G401.6 (cell line): Measurements from ENCODE around the gene TPCN2.
"Not testable (repeated sequence)": the region's sequence is repeated elsewhere in the genome, so short reads cannot be mapped to it uniquely, and the experiment has no call there.

Experiments
- FAIRE-seq: peaks from 2 replicates; lab custom pipeline; 2012; peaks lifted over from hg19 to GRCh38; lab: Jason Lieb, UNC

The TPCN2 gene

DNA sequence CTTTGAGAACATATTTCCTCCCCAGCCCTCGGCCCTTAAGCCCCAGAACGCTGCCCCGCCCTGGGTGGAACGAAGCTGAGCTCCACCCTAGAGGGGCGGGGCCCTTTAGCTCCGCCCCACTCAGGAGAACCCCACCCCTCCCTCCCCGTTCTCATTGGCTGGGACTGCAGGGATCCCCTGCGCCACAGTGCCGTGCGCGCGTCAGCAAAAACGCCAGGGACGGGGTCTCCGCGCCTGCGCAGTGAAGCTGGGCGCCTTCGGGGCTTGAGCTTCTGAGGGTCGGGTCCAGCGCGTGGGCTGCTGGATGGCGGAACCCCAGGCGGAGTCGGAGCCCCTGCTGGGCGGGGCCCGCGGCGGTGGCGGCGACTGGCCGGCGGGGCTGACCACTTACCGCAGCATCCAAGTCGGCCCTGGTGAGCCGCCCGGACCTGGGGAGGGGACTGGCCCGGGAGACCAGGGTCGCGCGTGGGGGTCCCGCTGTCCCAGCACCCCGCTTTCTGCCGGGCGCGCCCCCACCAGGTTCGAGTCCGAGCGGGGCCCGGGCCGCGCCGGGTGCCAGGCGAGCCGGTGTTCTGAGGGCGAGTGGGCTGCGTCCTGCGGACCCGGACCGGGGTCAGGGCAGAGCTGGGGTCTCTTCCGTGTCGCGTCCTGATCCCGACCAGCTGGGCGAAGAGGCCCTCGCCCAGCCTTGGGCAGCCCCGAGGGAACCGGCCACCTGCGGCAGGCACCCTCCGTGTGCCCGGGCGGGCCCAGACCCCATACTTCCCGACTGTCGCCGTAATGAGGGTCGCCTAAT, at the start of gene TPCN2:
TPCN2 (plus strand) TSS at position 239 of the 796 bp plus-strand sequence; CDS start at position 305, 66 bp downstream.
- FAIRE-seq: peak; percentile 63

DNA sequence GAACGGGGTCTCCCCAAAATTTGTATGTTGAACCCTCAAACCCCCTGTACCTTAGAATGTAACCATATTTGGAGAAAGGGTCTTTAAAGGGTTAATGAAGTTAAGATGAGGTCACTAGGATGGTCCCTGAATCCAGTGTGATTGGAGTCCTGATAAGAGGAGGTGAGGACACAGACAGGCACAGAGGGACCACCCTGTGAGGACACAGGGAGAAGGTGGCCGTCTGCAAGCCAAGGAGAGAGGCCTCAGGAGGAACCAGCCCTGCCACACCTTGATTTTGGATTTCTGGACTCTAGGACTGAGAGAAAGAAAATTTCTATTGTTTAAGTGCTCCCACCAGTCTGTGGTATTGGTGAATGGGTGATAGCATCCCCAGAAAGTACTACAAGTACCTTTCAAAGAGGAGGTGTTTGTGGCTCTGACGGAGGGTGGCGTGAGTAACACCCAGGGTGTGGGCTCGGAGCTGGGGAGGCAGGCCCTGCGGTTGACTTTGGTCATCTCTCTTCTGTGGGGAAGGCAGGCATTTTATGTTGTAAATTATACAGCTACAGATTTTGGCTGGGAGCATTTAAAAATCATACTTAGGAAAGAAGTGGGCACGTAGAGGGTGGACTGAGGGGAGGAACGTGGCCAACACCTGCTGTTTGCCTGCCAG, 49.5 kb upstream of the TPCN2 start:
- no peak for FAIRE-seq

DNA sequence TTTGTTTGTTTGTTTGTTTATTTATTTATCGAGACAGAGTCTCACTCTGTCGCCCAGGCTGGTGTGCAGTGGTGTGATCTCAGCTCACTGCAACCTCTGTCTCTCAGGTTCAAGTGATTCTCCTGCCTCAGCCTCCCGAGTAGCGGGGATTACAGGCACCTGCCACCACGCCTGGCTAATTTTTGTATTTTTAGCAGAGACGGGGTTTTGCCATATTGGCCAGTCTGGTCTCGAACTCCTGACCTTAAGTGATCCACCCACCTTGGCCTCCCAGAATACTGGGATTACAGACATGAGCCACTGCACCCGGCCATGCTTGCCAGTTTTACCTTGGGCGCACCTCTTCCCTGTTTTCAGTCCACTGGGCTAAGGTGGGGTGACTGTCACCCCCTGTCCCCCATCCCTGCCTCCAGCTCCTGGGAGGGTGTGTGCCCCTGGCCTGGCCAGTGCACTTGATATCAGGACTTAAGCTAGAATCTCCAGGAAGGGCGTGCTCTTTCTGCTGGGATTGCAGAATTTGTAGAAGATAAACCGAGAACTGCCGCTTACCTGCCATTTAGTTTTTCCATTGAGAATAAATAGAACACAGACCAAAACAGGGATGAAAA, 48.9 kb upstream of the TPCN2 start:
- FAIRE-seq: not testable (repeated sequence)

DNA sequence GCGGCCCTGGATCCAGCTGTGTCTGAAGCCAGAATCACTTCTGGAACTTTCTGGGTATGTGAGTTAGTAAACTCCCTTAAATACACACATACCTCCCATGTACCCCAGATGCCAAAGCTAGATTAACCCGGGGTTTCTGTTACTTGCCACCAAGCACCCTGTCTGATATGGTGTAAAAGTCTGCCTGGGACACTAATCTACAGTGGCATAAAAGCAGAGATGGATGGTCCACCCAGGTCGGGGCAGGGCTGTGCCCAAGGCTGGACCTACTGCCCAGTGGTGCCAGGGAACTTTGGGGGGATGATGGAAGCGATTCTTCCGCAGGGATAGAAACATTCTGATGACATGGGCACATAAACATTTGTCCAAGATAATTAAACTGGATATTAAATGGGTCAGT, 48.3 kb upstream of the TPCN2 start:
- no peak for FAIRE-seq

DNA sequence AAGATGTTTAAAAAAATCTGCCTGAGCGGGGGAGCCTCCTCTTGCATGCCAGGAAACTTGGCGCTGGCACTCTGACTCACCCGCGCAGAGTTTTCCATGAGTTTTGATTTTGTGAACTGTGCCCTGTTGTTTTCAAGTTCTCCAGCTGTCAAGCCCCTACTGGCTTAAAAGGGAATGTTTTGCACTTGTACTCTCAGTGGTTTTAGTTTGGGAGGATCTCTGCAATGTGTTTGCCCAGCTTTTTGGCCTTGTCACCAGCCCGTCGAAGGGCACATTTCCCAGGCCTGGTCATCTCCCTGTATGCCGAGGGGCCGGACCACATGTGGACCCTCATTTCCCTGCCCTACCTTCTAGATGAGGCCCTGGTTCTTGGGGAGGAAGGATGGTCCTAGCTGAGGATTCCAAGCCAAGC, 47.9 kb upstream of the TPCN2 start:
- FAIRE-seq: no peak

DNA sequence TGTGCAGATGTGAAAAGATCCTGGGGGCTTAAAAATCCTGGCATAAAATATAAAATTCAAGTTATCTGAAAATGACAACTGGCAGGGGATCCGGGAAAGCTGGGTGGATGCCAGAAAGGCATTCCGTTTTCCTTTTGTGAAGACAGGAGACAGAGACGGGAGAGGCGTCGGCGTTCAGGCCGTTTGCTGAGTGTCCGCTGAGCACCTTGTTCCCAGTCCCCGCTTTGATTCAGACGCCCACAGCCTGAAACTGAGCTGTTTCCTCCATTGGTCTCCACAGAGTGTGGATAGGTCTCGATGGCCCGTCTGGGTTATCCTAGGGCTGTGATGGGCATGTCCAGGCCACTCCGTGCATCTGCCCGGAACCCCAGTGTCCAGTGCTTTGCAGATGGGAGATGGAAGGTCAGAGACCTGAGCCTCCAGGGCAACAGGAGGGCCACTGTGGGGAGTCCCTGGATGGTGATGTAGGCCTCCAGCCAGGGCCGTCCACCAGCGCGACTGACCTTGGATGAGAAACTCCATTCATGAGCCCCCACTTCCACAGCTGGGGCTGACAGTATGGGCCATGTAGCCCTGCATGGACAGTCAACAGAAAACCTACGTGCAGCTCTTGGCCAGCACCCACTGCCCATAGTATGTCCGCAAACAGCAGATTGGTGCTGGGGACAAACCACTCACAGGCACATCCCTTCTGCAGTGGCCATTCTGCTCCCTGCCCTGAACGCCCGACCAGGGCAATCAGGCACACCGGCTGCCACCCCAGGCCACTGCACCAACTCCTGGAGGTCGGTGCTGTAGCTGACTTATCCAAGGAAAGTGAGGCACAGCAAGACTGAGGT, 47.3 kb upstream of the TPCN2 start:
- no peak for FAIRE-seq

DNA sequence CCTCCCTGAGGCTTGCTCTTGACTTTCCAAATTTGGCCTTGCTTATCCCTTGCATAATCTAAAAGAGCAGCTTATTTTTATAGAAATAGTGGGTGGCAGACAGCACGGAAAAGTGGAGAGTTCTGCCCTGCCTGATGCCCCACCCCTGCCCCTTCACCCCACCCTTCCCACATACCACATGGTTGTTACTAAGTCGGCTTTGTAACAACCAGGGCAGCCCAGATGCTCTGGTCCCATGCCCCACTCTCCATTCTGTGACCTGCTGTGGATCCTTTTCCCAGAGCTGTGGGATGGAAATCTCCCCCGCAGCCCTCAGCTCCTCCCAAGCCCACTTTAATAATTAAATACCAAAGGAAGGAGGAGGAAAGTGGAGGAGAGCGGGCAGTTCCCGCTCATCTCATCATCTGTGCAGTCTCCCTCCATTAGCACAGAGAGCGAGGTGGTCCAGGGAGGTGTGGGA, 46.6 kb upstream of the TPCN2 start:
- no peak for FAIRE-seq

DNA sequence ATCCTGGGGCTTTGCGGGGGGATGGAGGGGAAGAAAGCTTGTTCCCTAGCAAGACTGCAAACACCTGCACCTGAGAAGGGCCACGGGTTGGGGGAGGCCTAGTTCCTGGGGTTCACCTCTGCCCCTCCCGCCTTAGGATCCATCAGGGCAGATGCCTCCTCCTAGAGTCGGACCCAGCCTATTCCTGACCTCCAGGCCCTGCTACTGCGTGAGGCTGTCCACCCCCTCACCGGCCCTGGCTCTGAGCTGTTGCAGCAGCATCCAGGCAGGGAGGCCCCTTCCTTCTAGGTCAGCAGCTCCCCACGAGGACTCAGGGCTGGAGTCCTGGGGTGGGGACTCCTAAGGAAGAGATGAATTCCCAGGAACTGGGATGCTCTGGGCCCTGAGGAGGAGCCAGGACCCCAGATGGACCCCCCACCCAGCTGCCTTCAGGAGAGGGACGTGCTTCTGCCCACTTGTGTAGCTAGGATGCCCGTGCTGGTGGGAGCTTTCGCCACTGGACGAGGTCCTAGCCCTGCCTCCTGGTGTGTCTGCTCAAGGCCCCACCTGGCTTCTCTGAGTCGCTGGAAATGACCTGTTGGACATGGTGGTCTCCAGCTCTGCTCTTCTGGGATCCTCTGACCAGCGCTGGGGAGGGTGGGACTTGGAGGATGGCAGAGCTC, 46.0 kb upstream of the TPCN2 start:
- FAIRE-seq: no peak

DNA sequence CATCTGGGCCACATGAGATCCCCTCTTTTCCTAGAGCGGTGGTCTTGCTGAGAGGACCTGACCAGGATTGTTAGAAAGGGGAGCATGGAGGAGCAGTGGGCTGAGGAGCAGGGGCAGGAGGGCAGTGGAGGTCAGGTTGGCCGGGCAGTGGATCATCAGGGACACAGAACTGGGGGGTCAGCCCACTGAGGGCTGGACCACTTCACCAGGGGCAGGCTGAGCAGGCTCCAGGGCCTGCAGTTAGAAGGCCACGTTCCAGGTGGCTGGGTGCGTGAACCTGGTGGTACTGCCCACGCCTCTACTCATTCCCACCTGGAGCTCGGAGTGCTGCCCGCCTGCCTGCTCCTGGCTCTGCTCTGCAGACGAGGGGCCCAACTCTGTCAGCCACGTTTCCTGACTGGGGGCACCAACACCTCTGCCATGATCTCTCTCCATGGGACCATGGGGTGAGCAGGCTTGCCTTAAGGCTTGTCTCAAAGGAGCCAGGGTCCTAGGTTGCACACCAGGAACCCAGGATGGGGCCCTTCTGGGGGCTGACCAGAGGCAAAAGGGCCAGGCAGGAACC, 45.3 kb upstream of the TPCN2 start:
- FAIRE-seq: no peak

DNA sequence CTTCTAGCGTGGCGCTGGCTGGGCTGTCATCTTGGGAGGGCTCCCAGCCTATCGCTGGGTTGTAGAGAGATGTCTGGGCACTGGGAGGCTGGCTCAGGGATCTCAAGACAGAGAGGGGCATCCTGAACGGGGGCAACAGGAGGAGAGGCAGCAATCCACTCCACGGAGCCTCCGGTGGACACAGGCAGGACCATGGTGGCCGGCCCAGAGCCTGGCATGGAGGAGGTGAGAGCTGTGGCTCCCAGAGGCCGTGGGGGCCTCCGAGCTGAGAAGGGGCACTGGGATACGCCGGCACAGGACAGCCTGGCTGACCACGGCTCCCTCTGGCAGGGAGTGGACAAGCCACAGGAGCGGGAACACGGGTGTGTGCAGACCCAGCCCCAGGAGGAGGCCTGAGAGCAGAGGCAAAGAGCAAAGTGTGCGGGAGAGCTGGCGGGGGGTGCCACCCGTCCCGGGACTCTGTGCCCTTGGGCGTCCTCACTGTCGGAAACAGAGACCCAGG, 44.8 kb upstream of the TPCN2 start:
- no peak for FAIRE-seq

DNA sequence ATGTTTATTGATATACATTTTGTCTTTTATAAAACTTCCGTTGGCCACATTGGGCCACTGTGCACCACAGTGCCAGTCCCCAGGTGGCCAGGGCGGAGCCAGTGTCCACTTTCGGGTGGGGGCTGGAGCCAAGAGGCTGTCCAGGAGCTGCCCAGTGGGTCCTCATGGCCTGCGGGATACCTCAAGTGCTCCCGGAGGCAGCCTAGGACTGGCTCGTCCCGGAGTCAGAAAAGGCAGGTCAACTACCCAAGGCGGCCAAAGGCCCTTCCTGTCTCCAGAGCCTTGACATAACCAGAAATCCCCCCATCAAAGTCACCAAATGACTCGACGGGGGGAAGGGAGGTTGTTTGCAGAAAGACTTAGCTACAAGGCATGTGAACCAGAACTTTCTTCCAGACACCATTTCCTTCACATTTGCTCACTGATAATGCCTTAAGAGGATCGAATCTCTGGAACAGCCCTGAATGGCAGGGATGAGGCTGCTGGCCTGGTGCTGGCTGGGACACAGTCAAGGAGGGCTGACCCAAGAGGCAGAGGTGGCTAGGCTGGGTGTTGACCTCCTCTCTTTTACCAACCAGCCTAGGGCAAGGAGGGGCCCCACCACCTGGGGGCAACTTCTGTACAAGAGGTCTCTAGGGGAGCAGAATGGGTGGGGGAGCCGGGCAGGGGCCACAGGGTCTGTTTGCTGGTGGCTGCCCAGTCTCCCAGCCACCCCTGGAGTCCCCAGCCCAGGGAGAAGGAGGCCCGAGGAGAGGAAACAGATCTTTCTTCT, 44.1 kb upstream of the TPCN2 start:
- FAIRE-seq: no peak

DNA sequence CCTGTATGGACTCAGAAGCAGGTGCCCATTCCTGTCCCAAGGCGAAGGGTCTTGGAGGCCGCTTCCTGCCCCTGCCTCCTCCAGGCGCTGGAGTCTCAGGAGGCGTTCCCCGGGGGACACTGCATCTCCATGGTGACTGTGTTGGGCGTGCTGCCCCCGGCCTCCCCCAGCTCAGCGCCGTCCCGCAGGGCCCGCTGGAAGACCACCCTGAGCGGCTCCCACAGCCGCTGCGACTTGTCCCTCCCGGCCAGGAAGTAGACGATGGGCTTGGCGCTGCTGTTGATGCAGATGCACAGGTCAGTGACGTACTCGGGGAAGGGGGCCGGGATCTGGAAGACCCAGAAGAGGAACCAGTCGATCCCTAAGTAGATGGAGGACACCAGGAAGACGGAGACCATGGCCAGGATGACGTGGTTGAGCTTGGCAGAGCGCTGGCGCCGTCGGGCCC, 43.5 kb upstream of the TPCN2 start:
- FAIRE-seq: no peak

DNA sequence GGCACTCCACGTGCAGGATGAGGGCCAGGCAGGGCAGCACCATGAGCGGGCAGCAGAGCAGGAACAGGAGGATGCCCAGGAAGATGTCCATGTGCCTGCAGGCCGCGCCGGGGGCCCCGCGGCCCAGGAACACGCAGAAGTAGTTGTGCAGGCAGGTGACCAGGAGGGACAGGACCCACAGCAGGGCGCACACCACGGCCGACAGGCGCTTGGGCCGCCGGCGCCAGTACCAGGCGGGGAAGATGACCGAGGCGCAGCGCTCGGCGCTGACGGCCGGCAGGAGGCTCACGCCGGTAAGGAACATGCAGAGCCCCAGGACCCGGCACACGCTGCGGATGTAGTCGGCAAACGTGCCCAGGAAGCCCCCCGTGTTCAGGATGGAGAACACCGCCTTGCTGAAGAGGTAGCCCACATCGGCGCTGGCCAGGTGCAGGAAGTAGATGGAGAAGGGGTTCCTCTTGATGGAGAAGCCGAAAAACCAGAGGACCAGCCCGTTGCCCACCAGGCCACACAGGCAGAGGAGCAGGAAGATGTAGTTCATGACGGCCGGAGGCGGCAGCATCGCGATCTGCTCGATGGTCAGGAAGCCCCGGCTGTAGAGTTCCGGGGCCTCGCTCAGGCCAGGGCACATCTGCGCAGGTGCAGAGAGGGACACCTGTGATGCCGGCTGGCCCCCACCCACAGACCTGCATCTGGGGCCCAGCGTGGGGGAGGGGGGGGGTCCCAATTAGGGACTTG, 42.9 kb upstream of the TPCN2 start:
- FAIRE-seq: no peak

DNA sequence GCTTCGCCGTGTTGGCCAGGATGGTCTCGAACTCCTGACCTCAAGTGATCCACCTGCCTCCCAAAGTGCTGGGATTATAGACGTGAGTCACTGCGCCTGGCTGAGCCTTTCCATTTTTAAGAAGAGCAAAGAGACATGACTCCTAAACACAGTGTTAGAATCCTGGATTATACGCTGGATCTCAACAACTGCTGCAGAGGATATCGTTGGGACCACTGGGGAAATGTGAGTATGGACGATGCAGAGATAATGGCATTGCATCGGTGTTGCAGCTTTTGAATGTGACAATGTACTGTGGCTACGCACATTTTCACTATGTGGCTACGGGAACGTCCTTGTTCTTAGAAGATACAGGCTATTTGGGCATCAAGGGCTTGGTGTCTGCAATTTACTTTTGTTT, 41.9 kb upstream of the TPCN2 start:
- no peak for FAIRE-seq

DNA sequence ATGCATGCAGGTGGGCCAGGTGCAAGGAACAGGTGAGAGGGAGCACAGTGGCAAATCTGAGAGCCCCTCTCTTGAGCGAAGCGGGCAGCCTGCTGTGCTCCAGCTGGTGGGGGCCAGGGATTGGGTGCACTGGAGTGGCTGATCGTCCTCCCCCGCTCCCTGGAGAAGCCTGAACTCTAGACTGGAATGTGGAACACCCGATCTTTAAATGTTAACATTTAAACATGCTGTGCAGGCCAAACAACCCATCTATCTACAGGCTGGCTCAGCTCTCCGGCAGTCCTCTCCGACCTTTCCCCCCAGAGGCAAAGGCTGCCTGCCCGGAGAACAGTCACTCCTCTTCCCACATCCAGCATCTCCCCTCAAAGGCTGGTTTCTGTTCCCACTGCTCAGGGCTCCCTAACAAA, 40.8 kb upstream of the TPCN2 start:
- FAIRE-seq: no peak

DNA sequence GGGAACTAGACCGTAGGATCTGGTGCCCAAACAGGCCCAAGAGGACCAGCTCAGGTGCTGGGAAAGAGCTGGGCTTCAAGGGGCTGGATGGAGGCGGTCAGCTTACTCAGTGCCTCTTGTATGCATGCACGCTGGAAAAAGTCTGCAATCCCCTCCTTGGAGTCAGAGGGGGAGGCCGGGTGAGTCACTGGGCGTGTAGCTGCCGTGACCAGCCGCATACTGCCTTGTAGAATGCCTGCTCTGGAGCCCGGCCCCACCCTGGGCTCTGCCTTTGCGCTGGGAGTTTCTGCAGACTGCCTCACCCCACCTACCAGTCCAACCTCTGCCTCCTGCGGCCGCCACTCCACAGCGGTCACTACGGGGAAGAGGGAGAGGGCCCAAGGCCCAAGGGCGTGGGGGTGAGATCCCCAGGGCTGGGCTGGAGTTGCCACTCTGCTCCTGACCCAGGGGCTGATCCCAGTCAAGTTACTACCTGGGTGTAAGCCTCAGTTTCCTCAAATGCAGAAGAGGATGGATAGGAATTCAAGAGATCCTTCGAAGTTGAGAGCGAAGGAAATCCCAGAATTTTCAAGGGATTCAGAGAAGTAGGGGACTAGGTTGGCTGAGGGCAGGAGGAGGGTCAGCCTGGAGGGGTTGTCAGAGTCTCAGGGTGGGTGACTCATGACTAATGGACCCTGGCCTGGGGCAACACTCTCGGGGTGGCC, 39.8 kb upstream of the TPCN2 start:
- FAIRE-seq: no peak

DNA sequence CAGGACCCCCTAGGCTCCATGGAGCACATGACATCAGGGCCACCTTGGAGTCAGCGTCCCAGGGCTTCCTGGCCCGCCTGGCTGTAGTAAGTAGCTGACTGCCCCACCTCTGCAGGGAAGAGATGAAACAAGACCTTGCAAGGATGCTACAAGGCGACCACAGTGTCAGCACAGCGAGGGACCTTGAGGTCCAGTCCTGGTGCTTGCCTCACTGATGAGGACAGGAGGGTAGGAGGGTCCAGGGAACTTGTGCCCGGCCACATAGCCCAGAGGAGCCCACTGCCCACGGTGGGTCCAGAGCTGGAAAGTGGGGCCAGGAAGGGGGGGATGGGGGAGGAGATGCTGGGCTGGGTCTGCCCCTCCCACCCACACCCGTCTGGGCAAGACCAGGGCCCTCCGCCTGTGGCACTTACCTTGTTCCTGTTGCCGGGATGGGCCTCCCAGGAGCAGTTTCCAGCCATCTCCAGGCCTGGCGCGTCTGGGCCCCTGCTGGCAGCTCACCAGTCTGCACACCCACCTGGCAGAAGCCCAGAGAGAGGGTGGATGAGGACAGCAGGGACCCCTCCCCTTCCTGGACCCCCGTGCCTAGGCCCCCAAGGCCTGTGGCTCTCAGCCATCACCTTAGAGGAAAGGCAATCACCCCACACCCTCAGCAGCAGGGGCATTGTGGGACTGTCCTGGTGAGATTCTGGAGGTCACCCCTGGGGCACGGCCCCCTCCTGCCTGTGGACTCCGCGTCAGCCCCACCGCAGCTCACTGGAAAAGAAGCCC, 39.1 kb upstream of the TPCN2 start:
- no peak for FAIRE-seq

DNA sequence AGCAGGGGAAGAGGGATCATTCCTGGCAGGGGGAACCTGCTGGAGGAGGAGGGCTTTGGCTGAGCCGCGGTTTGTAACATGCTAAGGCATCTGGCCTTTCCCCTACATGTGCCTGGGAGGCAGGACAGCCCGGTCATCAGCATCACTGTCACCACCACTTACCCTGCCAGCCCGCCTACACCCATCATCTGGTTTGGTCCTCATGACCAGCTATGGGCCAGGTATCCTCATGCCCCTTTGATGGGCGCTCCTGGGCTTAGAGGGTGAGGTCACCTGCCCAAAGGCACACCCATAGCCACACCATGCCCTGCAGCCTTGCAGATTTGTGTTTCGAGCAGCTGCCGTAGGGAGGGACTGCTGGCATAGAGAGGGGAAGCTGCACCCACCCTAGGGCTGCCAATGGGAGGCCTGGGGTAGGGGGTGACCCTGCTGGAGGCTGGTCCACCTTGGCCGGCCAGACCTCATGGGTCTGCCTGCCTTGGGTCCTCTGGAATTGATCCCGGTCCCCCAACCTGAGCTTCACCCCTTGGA, 38.3 kb upstream of the TPCN2 start:
- FAIRE-seq: no peak
